HG03460 (cell line): Measurements from ENCODE around the gene KCNJ15.

ENCODE experiments used
- ATAC-seq: cut with Tn5 transposase; IDR thresholded peaks from one replicate; pipeline ENCODE4 v1.9.1; 2021; ENCODE audit not compliant: unreplicated experiment

KCNJ15 gene

DNA sequence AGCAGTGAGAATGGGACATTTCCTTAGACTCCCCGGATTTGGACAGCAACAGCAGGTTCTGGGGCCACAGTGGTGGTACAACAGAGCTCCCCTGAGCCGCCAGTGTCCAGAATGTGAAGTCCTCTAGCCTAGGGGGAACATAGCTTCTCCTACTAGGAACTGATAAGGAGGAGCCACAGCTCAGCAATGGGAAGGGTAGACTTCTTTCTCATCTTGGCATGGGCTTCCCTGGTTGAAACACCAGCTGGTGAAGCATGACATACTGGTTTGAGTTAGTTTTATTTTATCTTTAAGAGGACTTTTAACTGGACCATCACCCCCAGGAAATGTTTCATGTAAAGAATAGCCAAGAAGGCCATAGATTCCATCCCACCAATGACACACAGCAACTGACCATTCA is 68.4 kb downstream of the KCNJ15 start:
- ATAC-seq = no peak

GRCh38 chr21:38325731-38326420 is 69.1 kb downstream of the KCNJ15 start:
- no peak for ATAC-seq

DNA sequence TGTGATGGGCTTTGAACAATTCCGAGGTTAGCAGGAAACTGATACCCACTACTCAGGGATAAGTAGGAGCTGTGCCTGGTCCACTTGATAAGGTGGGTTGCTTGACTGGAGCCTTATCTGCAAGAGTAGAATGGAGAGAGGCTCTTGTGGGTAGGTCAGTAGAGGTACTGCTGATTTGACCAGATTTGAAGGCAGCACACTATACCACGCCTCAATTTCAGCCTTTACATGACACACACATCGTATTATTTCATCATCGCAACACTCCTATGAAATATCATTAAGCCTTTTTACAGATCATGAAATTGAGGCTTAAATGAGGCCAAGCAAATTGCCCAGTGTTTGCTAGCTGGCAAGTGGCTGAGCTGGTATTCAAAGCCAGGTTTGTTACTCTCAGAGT is 69.6 kb downstream of the KCNJ15 start:
- no peak for ATAC-seq

GRCh38 chr21:38326899-38327298 is 70.1 kb downstream of the KCNJ15 start:
- ATAC-seq = no peak

DNA sequence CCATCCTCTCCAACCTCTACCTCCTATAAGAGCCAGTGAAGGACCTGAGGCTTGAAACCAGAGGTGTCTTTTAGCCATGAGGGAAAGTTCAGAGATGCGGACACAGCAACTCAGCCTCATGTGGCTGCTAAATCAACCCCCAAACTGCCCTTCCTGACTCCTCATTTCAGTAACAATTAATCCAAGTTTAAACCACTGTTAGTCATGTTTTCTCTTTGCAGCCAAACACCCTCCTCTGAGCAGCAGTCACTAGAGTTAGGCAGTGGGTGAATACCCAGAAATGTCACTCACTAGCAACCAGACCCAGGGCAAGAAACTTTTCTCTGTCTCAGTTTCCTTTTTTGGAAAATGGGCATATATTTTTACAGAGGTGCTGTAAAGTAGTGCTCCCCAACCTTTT is 71.2 kb downstream of the KCNJ15 start:
- no peak for ATAC-seq

DNA sequence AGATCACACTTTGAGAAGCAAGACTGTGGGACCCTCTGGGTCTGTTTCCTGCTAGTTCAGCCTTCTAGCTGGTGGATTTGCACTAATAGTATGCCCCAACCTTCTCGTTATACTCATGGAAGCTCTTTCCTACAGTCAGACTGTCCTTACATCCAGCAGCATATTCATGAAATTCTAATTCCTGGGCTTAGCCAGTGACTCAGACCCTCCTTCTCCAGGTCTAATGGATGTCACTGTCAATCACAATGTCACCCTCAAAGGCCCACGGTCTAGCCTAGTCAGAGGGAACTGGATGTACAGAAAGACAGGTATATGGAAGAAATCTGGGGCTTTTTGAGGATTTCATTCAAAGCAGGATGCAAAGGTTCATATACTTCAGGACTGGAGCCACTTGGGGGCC is 72.4 kb downstream of the KCNJ15 start:
- no peak for ATAC-seq

GRCh38 chr21:38330666-38331065 is 73.9 kb downstream of the KCNJ15 start:
- ATAC-seq = no peak

DNA sequence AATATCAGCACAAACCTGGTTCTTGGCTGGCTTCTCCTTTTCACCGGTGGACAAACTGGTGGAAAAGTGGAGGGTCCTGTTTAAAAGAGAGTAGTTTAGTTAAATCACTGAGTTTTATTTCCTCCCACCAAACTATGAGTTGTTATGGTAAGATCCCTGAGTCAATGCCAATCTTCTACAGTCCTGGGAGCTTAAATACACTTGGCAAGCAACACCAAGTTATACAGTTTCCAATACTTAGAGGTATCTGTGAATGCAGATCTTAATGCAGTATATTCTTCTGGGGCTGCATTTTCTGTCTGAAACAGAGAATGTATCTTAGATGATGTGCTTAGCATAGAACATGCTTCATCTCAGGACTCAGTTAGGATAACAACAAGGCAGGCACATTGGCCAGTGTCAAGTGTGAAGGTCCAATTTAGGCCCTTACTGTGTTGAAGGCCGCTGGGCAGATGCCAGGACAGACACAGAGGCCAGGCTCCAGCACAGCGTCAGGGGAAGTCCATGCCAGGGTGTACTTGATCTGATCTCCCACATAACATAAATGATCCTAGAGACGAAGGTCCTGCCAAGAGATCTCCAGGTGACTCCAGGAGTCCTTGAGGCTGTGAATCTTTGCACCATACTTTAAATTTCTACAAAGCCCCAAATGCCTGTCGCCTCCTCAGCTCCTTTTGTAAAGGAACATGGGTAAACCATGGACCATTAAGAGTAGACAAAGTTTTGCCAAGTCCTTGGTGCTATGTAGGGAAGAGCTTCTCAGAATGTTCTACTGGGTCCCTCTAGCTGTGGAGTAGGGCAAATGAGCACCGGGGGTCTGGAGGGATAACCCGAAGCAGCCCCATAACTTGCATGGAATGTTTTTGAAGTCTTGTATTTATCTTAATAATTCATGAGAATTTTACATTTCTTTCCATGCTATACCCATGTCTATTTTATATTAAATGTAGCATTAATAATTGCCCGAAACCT is 76.8 kb downstream of the KCNJ15 start:
- ATAC-seq = no peak

DNA sequence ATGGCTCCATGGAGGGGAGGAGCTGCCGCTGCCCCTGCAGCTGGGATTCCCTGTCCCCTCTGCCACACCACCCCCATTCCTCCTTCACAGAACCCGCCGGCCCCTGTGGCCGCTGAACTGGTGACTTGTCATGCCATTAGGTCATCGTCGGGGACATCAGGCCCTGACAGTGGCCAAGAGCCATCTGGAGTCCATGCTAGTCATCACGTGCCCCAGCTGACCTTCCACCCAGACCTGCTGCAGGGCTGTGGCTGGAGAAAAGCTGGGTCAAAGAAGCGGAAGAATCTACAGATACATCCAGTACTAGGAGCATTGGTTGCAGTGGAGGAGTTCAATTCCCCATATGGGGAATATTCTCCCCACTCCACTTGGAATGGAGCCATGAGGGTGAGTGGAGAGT is 78.1 kb downstream of the KCNJ15 start:
- ATAC-seq = no peak

- no peak for ATAC-seq
These were observed 81.0 kb downstream of the KCNJ15 start for GRCh38 chr21:38337793-38338192.

DNA sequence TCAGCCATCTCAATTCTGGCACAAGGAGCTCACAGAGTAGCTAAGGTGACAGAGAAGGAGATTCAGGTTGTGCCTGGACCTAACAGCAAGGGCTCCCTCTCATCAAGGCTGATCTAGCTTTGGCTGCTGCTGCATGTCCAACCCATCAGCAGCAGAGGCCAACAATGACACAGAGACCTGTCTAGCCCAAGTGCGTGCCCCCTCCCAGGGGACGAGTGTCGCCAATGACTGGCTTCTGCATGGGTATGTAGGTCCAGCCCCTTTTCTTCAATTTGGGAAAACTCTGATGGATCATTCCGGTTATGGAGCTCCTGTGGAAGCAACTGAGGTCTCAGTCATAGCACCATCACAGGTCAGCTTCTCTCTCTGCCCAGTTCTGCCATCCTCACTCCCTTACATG is 83.3 kb downstream of the KCNJ15 start:
- no peak for ATAC-seq

- no peak for ATAC-seq
These were observed 84.8 kb downstream of the KCNJ15 start for GRCh38 chr21:38341546-38342012.

DNA sequence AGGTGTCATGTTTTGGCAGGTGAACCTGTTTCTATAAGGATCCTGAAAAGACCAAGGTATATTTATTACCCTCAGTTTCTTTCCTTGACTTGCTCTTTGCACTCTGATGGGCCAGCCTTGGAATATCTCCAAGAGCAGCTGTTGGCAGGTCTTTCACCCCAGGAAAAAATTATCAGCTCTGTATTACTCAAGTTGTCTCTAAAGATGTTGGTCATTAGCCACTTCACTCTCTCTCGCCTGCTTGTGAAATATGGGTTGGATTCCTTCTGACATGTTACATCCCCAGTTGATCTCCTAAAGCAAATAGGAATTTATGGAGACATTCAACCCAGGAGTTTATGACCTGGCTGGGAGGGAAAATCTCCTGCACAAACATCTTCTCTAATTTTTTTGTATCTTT is 85.9 kb downstream of the KCNJ15 start:
- no peak for ATAC-seq

- ATAC-seq = no peak
These were observed 86.9 kb downstream of the KCNJ15 start for GRCh38 chr21:38343691-38344090.

- no peak for ATAC-seq
These were observed 89.5 kb downstream of the KCNJ15 start for GRCh38 chr21:38346286-38346685.

DNA sequence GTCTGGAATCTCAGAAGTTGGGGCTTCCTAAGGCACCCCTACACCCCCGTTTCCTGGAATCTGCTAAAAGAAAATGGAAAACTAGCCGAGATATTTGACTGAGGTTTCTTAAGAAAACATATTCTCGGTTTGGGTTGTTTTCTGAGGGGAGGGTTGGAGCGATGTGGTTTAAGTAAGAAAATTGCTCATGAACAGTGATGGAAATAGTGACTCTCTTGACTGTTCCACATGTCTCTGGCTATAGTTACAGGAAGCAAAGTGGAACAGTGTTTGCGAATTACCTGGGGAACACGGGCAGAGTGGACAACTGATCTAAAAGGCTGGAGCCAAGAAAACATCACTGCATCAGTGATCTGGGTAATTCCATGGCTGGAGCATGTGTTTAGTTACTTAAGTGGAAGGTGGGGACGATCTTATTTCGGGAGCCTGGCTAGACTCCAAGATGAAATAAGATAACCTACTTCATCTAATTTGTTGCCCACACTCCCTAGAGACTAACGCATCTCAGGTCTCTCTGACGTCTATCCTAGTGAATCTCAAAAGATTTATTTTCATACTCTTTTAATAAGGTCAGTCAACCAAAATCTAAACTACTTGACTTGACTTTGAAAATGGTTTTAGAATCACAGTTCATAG is 92.4 kb downstream of the KCNJ15 start:
- no peak for ATAC-seq

- ATAC-seq = no peak
These were observed 93.2 kb downstream of the KCNJ15 start for GRCh38 chr21:38349977-38350376.

DNA sequence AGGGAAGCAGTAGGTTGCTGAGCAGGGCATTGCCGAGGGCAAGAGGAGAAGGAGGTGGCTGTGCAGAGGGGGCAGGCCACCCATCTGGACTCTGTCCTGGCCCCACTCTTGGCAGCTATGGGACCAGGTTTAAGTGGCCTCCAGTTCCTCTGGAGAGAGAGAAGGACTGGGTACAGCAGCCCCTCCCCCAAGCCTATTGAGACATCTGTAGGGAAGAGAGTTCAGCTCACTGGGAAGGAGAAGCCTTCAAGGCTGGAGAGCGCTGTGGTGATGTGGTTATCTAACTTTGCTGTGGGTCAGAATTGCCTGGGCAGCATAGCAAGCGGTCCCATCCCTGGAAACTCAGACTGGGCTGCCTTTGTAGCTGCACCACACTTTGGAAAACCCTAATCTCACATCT is 93.9 kb downstream of the KCNJ15 start:
- ATAC-seq = no peak

DNA sequence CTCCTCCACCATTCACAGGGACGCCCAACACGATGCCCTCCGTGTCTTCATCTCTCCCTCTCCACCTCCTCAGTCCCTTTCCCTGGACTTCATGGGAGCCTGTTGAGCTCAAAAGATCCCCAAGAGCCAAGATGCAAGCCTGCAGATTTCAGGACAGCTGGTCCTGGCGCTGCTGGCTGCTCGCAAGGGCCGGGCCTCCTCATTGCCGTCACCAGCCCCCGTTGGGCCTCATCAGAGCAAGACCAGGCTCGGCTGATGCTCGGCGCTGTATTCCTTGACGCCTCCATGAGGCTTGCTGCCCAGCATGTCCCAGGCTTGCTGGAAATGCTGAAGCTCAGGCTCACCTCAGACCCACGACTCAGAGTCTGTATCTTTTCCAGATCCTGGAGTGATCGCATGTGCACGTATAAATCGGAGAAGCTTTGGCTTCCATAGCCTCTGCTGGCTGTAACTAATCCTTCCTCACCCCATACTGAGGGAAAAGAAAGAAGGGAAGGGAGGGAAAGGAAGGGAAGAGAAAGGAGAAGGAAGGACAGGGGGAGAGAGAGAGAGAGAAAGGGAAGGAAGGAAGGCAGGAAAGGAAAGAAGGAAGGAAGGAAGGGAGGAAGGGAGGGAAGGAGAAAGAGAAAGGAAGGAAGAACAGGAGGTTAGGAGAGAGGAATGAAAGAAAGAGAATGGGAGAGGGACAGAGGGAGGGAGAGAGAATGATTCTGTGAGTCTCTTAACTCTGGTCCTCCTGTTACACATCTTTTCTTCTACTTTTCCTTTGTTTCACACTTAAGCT is 94.6 kb downstream of the KCNJ15 start:
- ATAC-seq = no peak

DNA sequence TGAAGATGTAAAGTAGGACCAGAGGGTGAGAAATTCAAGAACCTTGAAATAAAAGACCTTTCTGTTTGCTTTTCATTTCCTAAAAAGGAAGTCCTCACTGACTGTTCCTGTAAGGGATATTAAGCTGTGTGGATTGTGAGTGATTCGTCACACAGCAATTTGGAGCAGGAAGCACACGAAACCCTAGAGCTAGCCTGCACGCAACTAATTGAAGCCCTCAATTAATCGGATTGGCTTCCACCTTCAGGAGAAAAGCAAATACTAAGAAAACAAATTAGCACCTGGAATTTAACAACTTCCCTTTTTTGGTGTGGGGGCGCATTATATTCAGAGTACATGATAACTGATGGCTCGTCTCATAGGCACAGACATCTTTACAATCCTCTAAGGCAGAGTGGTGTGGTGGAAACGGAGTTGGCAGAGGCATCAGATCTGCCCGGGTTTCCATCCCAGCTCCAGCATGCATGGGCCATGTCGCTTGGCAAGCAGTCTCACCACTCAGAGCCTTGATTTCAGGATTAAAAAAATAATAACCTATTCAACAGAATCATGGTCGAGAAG is 95.2 kb downstream of the KCNJ15 start:
- no peak for ATAC-seq
